Activated CD8-positive, alpha-beta T cell treated with anti-CD3 and anti-CD28 coated beads for 36 hours (primary cell): ENCODE measurements around the gene TNFRSF11A. TPM values are rescaled to one million over a fixed set of nuclear protein-coding genes. Genes with fewer than 3 reads are reported as not detected.
A peak's percentile ranks its signal among the peaks of the same experiment; 100 is the strongest.

Source experiments
- ATAC-seq: fragments of 200-7000 bp; cut with Tn5 transposase; one replicate; pipeline ENCODE4 v1.10.0; 2021; ENCODE audit warnings: mild to moderate bottlenecking, moderate library complexity
- CTCF ChIA-PET: fragments of 350-600 bp; sonication (Branson Sonifier 250); formaldehyde crosslinking; loops from one replicate; lab custom pipeline; 2021; ENCODE audit warnings: antibody characterized with exemption; lab: Charles Lee
- POLR2A ChIA-PET: fragments of 350-600 bp; sonication (Branson Sonifier 250); formaldehyde crosslinking; loops from one replicate; lab custom pipeline; 2021; ENCODE audit warnings: antibody characterized with exemption; lab: Charles Lee
- DNase-seq: peaks from one replicate; pipeline ENCODE4 v3.0.0-alpha.2; 2020
- H3K27ac Mint-ChIP-seq: one replicate; pipeline ENCODE4 v1.8.0; 2021; ENCODE audit warnings: mild to moderate bottlenecking, mixed read lengths
- H3K27me3 Mint-ChIP-seq: one replicate; pipeline ENCODE4 v1.8.0; 2021; ENCODE audit warnings: mixed read lengths
- H3K36me3 Mint-ChIP-seq: one replicate; pipeline ENCODE4 v1.8.0; 2021; ENCODE audit warnings: low read depth, mixed read lengths
- H3K4me1 Mint-ChIP-seq: one replicate; pipeline ENCODE4 v1.8.0; 2021; ENCODE audit warnings: low read depth, mixed read lengths
- H3K4me3 Mint-ChIP-seq: one replicate; pipeline ENCODE4 v1.8.0; 2021; ENCODE audit warnings: mild to moderate bottlenecking, moderate library complexity, mixed read lengths
- H3K9me3 Mint-ChIP-seq: one replicate; pipeline ENCODE4 v1.8.0; 2021; ENCODE audit warnings: mixed read lengths
- intact Hi-C: fragments of 100-400 bp; cut with micrococcal nuclease; formaldehyde crosslinking; loops from one replicate; pipeline ENCODE4 v1.10.0; 2022
- total RNA-seq, 2 experiments: library from RNA; stranded (reverse); gene quantifications; one replicate each; pipeline ENCODE4 v1.2.3, GENCODE V29; 2021
- TF ChIP-seq, protein P1 (sequence below): fragments of 200-600 bp; IDR thresholded peaks from one replicate; pipeline ENCODE4 v1.8.0; 2022; ENCODE audit warnings: antibody characterized with exemption, mild to moderate bottlenecking

Gene TNFRSF11A
- total RNA-seq, 2 experiments from 2014 or later: 7.3 to 8.0 TPM

DNA sequence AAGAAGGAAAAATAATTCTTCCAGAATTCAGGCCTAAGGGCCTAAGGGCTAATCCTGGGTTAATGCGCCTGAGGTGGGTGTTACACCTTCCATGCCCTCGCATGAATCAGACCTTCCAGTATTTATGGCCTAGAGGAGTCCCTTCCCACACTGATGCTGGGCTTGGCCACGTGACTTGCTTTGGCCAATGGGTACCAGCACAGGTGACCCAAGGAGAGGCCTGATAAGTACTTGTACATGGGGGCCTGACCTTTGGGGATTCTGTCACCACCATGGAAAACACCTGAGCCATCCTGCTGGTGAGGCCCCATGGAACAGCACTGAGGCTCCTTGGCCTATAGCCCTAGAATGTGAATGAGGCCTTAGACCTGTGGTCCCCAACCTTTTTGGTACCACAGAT, 79.8 kb downstream of the TNFRSF11A start:
- TF ChIP-seq, protein P1, sequence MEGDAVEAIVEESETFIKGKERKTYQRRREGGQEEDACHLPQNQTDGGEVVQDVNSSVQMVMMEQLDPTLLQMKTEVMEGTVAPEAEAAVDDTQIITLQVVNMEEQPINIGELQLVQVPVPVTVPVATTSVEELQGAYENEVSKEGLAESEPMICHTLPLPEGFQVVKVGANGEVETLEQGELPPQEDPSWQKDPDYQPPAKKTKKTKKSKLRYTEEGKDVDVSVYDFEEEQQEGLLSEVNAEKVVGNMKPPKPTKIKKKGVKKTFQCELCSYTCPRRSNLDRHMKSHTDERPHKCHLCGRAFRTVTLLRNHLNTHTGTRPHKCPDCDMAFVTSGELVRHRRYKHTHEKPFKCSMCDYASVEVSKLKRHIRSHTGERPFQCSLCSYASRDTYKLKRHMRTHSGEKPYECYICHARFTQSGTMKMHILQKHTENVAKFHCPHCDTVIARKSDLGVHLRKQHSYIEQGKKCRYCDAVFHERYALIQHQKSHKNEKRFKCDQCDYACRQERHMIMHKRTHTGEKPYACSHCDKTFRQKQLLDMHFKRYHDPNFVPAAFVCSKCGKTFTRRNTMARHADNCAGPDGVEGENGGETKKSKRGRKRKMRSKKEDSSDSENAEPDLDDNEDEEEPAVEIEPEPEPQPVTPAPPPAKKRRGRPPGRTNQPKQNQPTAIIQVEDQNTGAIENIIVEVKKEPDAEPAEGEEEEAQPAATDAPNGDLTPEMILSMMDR: no peak
- peak; percentile 30 for ATAC-seq
- H3K27me3 Mint-ChIP-seq: no peaks in the 10 kb centered on the region
- no peak overlapping the region for H3K27ac Mint-ChIP-seq
- CTCF ChIA-PET: no interaction called here
- peaks cover 1% of the 10 kb centered on the region for H3K4me1 Mint-ChIP-seq
- no peaks in the 10 kb centered on the region for H3K36me3 Mint-ChIP-seq
- no peaks in the 10 kb centered on the region for H3K9me3 Mint-ChIP-seq
- H3K4me3 Mint-ChIP-seq: no peak overlapping the region
- intact Hi-C loops: no loop called here
- POLR2A ChIA-PET: no interaction called here
- DNase-seq: peak; percentile 29

DNA sequence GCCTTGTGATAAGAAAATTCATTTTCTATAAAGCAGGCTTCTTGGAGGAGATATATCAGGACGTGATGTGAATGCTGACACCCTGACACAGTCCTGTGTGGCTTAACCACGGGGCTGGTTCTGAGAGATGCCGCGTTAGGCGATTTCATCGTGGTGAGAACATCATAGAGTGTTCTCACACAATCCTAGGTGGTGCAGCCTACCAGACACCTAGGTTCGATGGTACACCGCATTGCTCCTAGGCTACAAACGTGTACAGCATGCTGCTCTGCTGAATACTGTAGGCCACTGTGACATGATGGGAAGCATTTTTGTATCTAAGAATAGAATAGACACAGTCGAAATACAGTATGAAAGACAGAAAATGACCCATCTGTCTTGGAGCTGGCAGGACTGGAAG, 82.5 kb downstream of the TNFRSF11A start:
- H3K4me1 Mint-ChIP-seq: peaks cover 2% of the 10 kb centered on the region
- CTCF ChIA-PET: interaction anchor here (1.6 kb wide), 1 partner anchor 18 kb away, joined by 5 read pairs; no protein-coding TSS in a partner anchor
- no peak overlapping the region for H3K4me3 Mint-ChIP-seq
- H3K27ac Mint-ChIP-seq: no peak overlapping the region
- no peaks in the 10 kb centered on the region for H3K36me3 Mint-ChIP-seq
- peaks cover 8% of the 10 kb centered on the region for H3K9me3 Mint-ChIP-seq
- ATAC-seq (peak; percentile 60), DNase-seq (peak; percentile 40)
- TF ChIP-seq, protein P1: no peak
- intact Hi-C loops: no loop called here
- no peaks in the 10 kb centered on the region for H3K27me3 Mint-ChIP-seq
- POLR2A ChIA-PET: no interaction called here

DNA sequence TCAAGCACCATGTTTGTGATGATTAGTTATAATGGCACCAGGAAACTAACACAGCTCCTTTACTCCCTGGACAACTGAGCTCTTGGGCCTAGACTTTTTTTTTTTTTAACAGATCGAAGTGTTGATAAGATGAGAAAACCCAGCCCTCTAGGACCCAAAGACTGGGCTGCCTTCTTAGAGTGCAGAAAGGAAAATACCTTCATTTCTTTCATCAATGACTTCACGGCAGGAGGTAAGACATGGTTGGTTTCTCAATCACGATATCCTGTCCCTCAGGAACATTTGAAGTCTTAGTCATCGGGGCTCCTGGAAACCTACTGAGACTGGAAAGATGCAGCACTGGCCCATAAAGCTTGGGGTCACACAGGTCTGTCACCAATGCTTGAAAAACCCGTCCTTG, 84.7 kb downstream of the TNFRSF11A start:
- TF ChIP-seq, protein P1: no peak
- CTCF ChIA-PET: no interaction called here

DNA sequence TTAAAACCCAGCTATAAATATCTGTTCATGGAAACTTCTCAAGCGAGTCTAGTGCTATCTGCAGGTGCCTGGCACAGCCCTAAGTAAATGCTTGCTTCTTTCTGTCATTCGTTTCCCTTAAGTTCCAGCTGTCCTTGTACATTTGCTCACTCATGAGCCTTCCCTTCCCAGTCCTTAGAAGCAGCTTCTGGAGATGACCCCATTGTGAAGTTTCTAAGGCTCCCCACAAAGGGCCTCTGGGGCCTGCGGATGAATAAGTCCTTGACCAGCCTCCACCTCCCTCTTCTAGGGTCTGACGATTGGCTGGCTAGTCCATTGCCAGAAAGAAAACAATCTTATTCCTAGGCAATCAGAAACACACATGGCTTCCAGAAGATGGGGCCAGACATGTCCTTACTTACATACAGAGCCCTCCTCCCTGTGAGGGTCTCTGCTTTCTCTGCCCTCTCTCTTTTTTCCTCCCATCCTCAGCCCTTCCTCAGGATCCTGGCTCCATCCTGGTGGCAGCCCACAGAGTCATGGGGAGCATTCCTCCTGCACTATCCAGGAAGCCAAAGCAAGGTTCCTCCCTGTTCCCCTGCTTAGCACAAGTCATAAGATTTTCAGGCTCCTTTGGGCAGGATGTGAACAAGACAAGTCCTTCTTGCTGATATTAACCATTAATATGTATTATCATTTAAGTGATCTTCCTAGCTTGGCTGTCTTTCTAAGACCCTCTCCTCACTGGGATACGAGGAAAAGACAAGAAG, 87.3 kb downstream of the TNFRSF11A start:
- H3K27me3 Mint-ChIP-seq: peaks cover 3% of the 10 kb centered on the region
- intact Hi-C loops: no loop called here

More for the DNA sequence above, 84.7 kb downstream of the TNFRSF11A start:
- no peaks in the 10 kb centered on the region for H3K36me3 Mint-ChIP-seq
- POLR2A ChIA-PET: no interaction called here
- no peak overlapping the region for H3K27ac Mint-ChIP-seq
- ATAC-seq (no peak), DNase-seq (no peak)
- intact Hi-C loops: no loop called here
- H3K4me3 Mint-ChIP-seq: no peak overlapping the region
- H3K27me3 Mint-ChIP-seq: peaks cover 2% of the 10 kb centered on the region
- H3K4me1 Mint-ChIP-seq: peaks cover 4% of the 10 kb centered on the region
- peaks cover 8% of the 10 kb centered on the region for H3K9me3 Mint-ChIP-seq

More for the DNA sequence above, 87.3 kb downstream of the TNFRSF11A start:
- no peak overlapping the region for H3K27ac Mint-ChIP-seq
- DNase-seq (no peak), ATAC-seq (no peak)
- peaks cover 8% of the 10 kb centered on the region for H3K9me3 Mint-ChIP-seq
- H3K36me3 Mint-ChIP-seq: no peaks in the 10 kb centered on the region
- peaks cover 4% of the 10 kb centered on the region for H3K4me1 Mint-ChIP-seq
- TF ChIP-seq, protein P1: no peak
- no peak overlapping the region for H3K4me3 Mint-ChIP-seq
- ChIA-PET POLR2A (interaction anchor here (0.9 kb wide), 1 partner anchor 121 kb away, joined by 3 read pairs; no protein-coding TSS in a partner anchor), CTCF (interaction anchor here (1.3 to 3.3 kb wide), 3 partner anchors 8 to 172 kb away, joined by 5 to 12 read pairs (median 6); no protein-coding TSS in a partner anchor)
